CD14-positive monocyte (primary cell): Measurements from ENCODE around the gene LIFR. TPM values are rescaled to one million over a fixed set of nuclear protein-coding genes. Genes with fewer than 3 reads are reported as not detected.

Experiments
- DNase-seq, 3 donors: peaks; one replicate each; pipeline ENCODE4 v3.0.0-alpha.2; 2011 to 2022
- H2AFZ ChIP-seq: 2 replicates; pipeline ENCODE4 v1.6.0; 2012; ENCODE audit warnings: mild to moderate bottlenecking, low read depth, low read length, inconsistent platforms; ENCODE audit not compliant: insufficient read depth, poor library complexity, severe bottlenecking
- H3K27ac ChIP-seq, 2 donors: 1 replicate in 1 of 2; 2 replicates in 1 of 2; pipeline ENCODE4 v1.5.1; 2012 to 2013; ENCODE audit warnings: low read length in 2 of 2, control low read depth in 1 of 2, inconsistent platforms in 1 of 2, low read depth in 1 of 2, mild to moderate bottlenecking in 1 of 2
- H3K27me3 ChIP-seq, 2 donors: one replicate each; pipeline versions ENCODE4 v1.6.0 to v1.6.1; 2011 to 2013; ENCODE audit warnings: low read length in 2 of 2; ENCODE audit not compliant: control insufficient read depth in 2 of 2, insufficient read depth in 2 of 2
- H3K36me3 ChIP-seq, 2 donors: replicated peaks in 1 of 2; 1 replicate in 1 of 2; 2 replicates in 1 of 2; pipeline versions ENCODE4 v1.5.1 to v1.6.1; 2012 to 2013; ENCODE audit warnings: low read length in 2 of 2, control low read depth in 1 of 2, inconsistent platforms in 1 of 2, mild to moderate bottlenecking in 1 of 2; ENCODE audit not compliant: insufficient read depth in 2 of 2, control insufficient read depth in 1 of 2
- H3K4me1 ChIP-seq, 2 donors: 1 replicate in 1 of 2; 2 replicates in 1 of 2; pipeline versions ENCODE4 v1.5.1 to v1.6.1; 2012 to 2013; ENCODE audit warnings: low read length in 2 of 2, control low read depth in 1 of 2, inconsistent platforms in 1 of 2, mild to moderate bottlenecking in 1 of 2, moderate library complexity in 1 of 2; ENCODE audit not compliant: insufficient read depth in 2 of 2, control insufficient read depth in 1 of 2
- H3K4me2 ChIP-seq: replicated peaks from 2 replicates; pipeline ENCODE3; 2012; ENCODE audit warnings: low read length, moderate library complexity, mild to moderate bottlenecking; ENCODE audit not compliant: poor library complexity, severe bottlenecking; ENCODE audit errors: extremely low read depth
- H3K4me3 ChIP-seq, 3 experiments: fragments of 200-600 bp in 1 of 3; sonication (generic) in 1 of 3; replicated peaks in 1 of 3; 1 replicate in 2 of 3; 2 replicates in 1 of 3; pipeline ENCODE4 v1.5.1; 2011 to 2013; ENCODE audit warnings: low read length in 3 of 3, mild to moderate bottlenecking in 3 of 3, control low read depth in 2 of 3, low read depth in 2 of 3, inconsistent platforms in 1 of 3, moderate library complexity in 1 of 3
- H3K79me2 ChIP-seq: 2 replicates; pipeline ENCODE4 v1.6.0; 2012; ENCODE audit warnings: mild to moderate bottlenecking, control low read depth, inconsistent platforms, low read length, moderate library complexity; ENCODE audit not compliant: insufficient read depth
- H3K9ac ChIP-seq: 2 replicates; pipeline ENCODE4 v1.6.0; 2017; ENCODE audit warnings: low read length, mild to moderate bottlenecking; ENCODE audit not compliant: insufficient read depth, poor library complexity, severe bottlenecking
- H3K9me3 ChIP-seq, 2 donors: replicated peaks in 1 of 2; 1 replicate in 1 of 2; 2 replicates in 1 of 2; pipeline versions ENCODE4 v1.5.1 to v1.6.1; 2012 to 2013; ENCODE audit warnings: low read length in 2 of 2, control low read depth in 1 of 2; ENCODE audit not compliant: control insufficient read depth in 1 of 2, insufficient read depth in 1 of 2
- H4K20me1 ChIP-seq: 2 replicates; pipeline ENCODE4 v1.6.0; 2012; ENCODE audit warnings: mild to moderate bottlenecking, low read length, control low read depth, moderate library complexity; ENCODE audit not compliant: insufficient read depth
- H3K27ac Mint-ChIP-seq, 7 donors: one replicate each; pipeline ENCODE4 v1.8.0; 2020; ENCODE audit warnings: mild to moderate bottlenecking in 7 of 7, mixed read lengths in 7 of 7, moderate library complexity in 6 of 7, inconsistent platforms in 2 of 7
- H3K27me3 Mint-ChIP-seq, 3 donors: one replicate each; pipeline ENCODE4 v1.8.0; 2021 to 2022; ENCODE audit warnings: low read depth in 3 of 3, mild to moderate bottlenecking in 3 of 3, mixed read lengths in 3 of 3, moderate library complexity in 3 of 3, inconsistent platforms in 1 of 3
- H3K36me3 Mint-ChIP-seq, 2 donors: one replicate each; pipeline ENCODE4 v1.8.0; 2020; ENCODE audit warnings: mixed read lengths in 2 of 2, inconsistent platforms in 1 of 2, mild to moderate bottlenecking in 1 of 2
- H3K4me1 Mint-ChIP-seq: one replicate; pipeline ENCODE4 v1.8.0; 2020; ENCODE audit warnings: mild to moderate bottlenecking, mixed read lengths
- H3K4me3 Mint-ChIP-seq, 2 donors: one replicate each; pipeline ENCODE4 v1.8.0; 2020; ENCODE audit warnings: mild to moderate bottlenecking in 2 of 2, mixed read lengths in 2 of 2, moderate library complexity in 1 of 2
- H3K9me3 Mint-ChIP-seq, 7 donors: one replicate each; pipeline ENCODE4 v1.8.0; 2020 to 2022; ENCODE audit warnings: mixed read lengths in 7 of 7, mild to moderate bottlenecking in 6 of 7, moderate library complexity in 6 of 7, inconsistent platforms in 2 of 7
- CTCF ChIP-seq: fragments of 200-600 bp; IDR thresholded peaks from one replicate; pipeline ENCODE4 v1.8.0; 2022; ENCODE audit warnings: antibody characterized with exemption, mild to moderate bottlenecking
- WGBS: methylation state at CpG from one replicate; pipeline ENCODE4 v1.1.5; 2013; ENCODE audit warnings: missing lambda C conversion rate; ENCODE audit not compliant: insufficient coverage; 5-methylcytosine and 5-hydroxymethylcytosine counted together
- intact Hi-C, 2 donors: fragments of 100-400 bp; cut with micrococcal nuclease; formaldehyde crosslinking; loops; one replicate each; pipeline versions ENCODE4 v1.15.0 to v1.15.1; 2023
- polyA plus RNA-seq, 3 donors: library from polyadenylated mRNA; depleted of rRNA in 1 of 3; unstranded in 2 of 3; stranded (reverse) in 1 of 3; fragments of 300-500 nt in 2 of 3; fragments of >200 nt in 1 of 3; fragmentation: Illumina TruSeq in 2 of 3; gene quantifications; 1 replicate in 2 of 3; 2 replicates in 1 of 3; pipeline ENCODE4 v1.2.3, GENCODE V29; 2012 to 2021

LIFR gene
- polyA plus RNA-seq, 3 donors, result not detected

- Mint-ChIP-seq H3K27me3 (peaks cover 4 to 48% (median 22%) of the 10 kb centered on the region in 3 donors), H3K4me3 (no peak overlapping the region), H3K4me1 (no peaks in the 10 kb centered on the region), H3K9me3 (peaks cover 0 to 17% (median 6%) of the 10 kb centered on the region in 7 donors), H3K27ac (no peak overlapping the region), H3K36me3 (no peaks in the 10 kb centered on the region)
- H3K4me2 ChIP-seq, result no peak overlapping the region
- peaks cover 7 to 47% of the 10 kb centered on the region in 2 donors for H3K9me3 ChIP-seq
- no peaks in the 10 kb centered on the region for H3K79me2 ChIP-seq
- H2AFZ ChIP-seq, result no peak overlapping the region
- H3K4me3 ChIP-seq, result no peak overlapping the region
- no peak overlapping the region for H3K27ac ChIP-seq
- no peak for TF ChIP-seq CTCF
- no peaks in the 10 kb centered on the region for H3K4me1 ChIP-seq
- intact Hi-C loops, result no loop called here
- 94% methylated on average over 8 of the region's 9 CpGs for WGBS
- H4K20me1 ChIP-seq, result no peaks in the 10 kb centered on the region
- H3K9ac ChIP-seq, result no peak overlapping the region
- H3K36me3 ChIP-seq, result no peaks in the 10 kb centered on the region
- no peak for DNase-seq
- H3K27me3 ChIP-seq, result peaks cover 78 to 98% of the 10 kb centered on the region in 2 donors
Observed at GRCh38 chr5:38465702-38466423, 90.6 kb downstream of the LIFR start.

GRCh38 chr5:38465061-38465460 is 91.4 kb downstream of the LIFR start:
- intact Hi-C loops, result no loop called here
- no peak overlapping the region for H2AFZ ChIP-seq
- H4K20me1 ChIP-seq, result no peaks in the 10 kb centered on the region
- no peak overlapping the region for H3K27ac ChIP-seq
- H3K27ac Mint-ChIP-seq, result no peak overlapping the region
- H3K36me3 ChIP-seq, result no peaks in the 10 kb centered on the region
- H3K79me2 ChIP-seq, result no peaks in the 10 kb centered on the region
- H3K36me3 Mint-ChIP-seq, result no peaks in the 10 kb centered on the region
- H3K27me3 Mint-ChIP-seq, result peaks cover 12 to 48% (median 30%) of the 10 kb centered on the region in 3 donors
- no peak for TF ChIP-seq CTCF
- H3K9me3 Mint-ChIP-seq, result peaks cover 0 to 17% (median 9%) of the 10 kb centered on the region in 7 donors
- no CpG with 5 or more reads among the region's 2 CpGs for WGBS
- no peaks in the 10 kb centered on the region for H3K4me1 Mint-ChIP-seq
- H3K4me3 Mint-ChIP-seq, result no peak overlapping the region
- no peak overlapping the region for H3K4me2 ChIP-seq
- H3K4me3 ChIP-seq, result no peak overlapping the region
- DNase-seq, result no peak
- no peak overlapping the region for H3K9ac ChIP-seq
- peaks cover 7 to 52% of the 10 kb centered on the region in 2 donors for H3K9me3 ChIP-seq
- H3K4me1 ChIP-seq, result no peaks in the 10 kb centered on the region
- peaks cover 79 to 98% of the 10 kb centered on the region in 2 donors for H3K27me3 ChIP-seq
